NCI-H146 treated with DMSO at 0.1 percent for 48 hours (cell line): ENCODE measurements around the gene TOX2.

Experiments used
- DNase-seq: peaks from one replicate; lab custom pipeline; 2025; ENCODE audit not compliant: unreplicated experiment; lab: John Stamatoyannopoulos, UW

TOX2 gene

GRCh38 chr20:43915211-43916072 is 790 bp downstream of the TOX2 start:
- DNase-seq: no peak

DNA sequence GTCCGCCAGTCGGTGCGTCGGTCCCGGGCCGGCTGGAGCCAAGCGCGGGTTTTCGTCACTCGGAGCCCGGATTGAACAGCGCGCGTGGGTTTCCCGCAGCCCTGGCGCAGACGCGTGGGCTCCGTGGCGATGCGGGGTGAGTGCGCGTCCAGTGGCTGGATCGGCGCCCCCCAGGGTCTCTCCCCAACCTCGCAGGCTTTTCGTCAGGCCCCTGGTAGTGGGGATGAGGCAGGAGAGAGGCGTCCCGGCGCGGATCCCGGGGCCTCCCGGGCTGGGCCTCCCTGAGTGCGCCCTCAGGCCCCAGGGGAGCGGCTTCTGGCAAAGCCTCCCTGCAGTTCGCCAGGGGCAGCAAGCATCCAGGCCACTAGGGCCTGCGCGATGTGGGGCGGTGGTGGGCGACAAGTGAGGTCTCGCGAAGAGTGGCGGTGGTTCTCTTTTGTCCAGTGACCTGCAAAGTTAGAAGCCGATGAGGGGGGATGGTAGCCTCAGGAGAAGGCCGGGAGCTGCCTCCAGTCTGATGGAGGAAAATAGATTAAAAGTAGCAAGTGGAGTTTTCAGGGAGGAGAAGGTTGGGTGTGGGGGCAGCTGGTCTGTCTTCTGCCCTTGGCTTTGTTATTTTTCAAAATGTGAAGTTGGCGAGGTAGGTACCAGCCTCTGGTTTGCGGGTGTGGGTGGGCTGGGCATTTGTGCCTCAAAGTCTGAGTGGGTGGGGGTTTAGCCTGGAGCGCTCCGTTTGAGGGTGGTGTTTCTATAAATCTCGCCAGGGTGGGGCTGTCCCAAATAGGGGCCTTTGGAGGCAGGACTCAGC is 1.6 kb downstream of the TOX2 start:
- DNase-seq: no peak

DNA sequence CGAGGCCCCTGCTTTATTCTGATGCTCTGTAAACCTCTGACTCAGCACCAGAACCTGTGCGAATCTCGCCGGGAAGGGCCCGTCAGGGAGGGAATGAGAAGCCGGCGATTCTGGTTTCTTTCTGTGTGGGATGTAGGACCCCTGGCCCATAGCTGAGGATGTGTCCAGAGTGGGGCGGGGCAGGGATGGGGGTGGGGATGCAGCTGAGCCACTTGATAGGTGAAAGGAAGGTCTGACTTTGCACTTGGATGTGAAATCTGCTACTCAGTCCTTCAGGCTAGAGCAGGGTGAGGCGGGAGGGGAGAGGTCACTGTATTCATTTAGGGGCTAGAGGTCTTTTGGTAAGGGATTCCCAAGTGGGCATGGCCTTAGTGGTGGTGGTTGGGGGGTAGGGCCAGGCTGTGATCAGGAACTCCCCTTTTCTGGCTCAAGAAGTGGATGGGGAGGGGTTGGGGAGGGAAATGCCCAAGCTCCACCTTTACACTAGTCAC is 2.3 kb downstream of the TOX2 start:
- DNase-seq: no peak

- DNase-seq: no peak
Measured at GRCh38 chr20:43917380-43917779, 2.7 kb downstream of the TOX2 start.

DNA sequence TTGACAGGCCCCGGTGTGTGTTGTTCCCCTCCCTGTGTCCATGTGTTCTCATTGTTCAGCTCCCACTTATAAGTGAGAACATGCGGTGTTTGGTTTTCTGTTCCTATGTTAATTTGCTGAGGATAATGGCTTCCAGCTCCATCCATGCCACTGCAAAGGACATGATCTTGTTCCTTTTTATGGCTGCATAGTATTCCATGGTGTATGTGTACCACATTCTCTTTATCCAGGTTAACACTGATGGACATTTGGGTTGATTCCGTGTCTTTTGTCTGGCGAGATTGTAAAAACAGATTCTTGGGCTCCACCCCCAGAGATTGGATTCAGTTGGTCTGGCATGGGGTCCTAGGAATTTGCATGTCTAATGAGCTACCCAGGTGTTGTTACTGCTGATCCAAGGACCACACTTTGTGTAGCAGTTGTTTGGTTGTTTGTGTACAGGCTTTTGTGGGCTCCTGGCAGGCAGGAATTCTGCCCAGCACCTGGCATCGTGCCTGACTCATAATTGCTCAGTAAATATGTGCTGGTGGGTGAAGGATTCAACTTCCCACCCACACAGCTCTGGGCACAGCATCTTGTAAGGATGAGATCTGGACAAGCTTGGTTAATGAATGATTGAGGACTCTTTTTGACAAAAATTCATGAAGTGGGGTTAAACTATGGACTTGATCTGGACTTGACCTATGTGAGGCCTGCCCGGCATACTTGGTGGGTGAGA is 5.2 kb downstream of the TOX2 start:
- no peak for DNase-seq

DNA sequence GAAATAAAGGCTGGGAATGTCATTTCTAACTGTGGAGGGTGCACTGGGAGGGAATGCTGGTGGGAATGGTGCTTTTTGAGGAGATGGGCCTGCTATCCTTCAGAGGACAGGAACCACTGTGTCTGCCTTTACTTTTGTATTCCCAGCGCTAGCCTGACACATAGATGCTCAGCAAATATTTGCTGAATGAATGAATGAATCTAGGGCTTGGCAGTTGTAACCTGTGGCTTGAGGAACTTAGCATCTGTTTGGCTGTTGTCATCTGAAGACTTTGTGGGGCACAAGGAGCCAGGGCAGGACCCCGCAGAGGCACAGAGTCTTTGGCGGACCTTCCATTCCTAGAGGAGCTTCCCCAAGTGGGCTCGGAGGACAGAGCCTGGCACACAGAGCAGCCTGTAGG is 6.1 kb downstream of the TOX2 start:
- DNase-seq: no peak

DNA sequence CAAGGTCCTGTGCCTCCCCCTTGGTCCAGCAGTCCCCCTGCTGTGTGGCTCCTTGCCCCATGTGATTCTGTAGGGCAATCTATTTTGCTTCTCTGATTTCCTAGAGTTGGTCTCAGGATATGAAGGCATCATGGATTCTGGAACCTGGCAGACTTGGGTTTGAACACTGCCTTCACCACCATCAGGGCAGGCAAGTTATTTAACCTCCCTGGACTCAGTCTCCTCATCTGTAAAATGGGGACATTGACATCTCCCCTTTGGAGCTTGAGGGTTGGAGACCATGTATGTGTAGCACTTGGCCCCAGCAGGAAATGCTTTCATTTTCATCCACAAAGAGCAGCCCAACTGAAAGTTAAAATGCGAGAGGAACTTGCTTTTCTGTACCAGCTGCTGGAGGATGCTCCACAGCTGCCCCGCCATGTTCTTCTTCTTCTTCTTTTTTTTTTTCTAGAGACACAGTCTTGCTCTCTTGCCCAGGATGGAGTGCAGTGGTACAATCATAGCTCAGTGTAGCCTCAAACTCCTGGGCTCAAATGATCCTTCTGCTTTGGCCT is 6.7 kb downstream of the TOX2 start:
- DNase-seq: no peak

DNA sequence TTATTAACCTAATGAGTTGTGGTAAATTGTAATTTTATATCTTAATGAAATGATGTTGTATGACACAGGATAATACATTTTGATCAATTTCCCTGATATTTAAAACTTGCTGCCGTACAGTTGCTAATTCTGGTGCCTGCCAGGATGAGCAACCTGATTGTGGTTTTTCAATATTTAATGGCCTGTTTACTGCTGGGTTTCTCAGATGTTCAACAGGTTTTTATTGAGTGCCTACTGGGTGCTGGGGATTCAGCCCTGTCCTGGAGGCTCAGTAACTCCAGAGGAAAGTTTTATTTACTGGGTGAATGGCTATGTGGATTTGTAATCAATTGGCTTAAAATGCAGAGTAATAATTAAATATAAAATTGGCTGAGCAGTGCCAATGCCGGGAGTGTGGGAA is 8.0 kb downstream of the TOX2 start:
- no peak for DNase-seq

GRCh38 chr20:43923322-43923721 is 8.7 kb downstream of the TOX2 start:
- no peak for DNase-seq

DNA sequence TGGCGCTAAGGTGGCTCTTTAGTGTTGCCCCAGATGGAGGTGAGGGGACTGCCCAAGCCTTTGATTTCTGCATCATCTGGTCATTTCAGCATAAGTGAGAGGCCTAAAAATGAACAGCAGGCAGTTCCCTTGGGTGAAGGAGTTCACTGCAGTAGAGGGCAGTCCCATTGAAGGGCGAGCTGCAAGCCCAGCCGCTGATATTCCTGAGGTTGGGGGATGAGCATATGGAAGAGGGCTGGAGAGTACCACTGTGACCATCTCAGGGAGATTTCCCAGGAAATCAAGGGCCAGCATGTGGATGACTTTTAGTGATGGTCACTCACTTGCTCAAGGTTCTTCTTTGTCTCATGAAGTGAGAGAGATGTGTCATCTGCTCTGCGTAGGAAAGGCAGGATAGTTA is 9.3 kb downstream of the TOX2 start:
- DNase-seq: no peak

GRCh38 chr20:43925215-43925614 is 10.6 kb downstream of the TOX2 start:
- no peak for DNase-seq

GRCh38 chr20:43925801-43926200 is 11.1 kb downstream of the TOX2 start:
- DNase-seq: no peak

GRCh38 chr20:43926287-43927050 is 11.8 kb downstream of the TOX2 start:
- no peak for DNase-seq

GRCh38 chr20:43931976-43932375 is 17.3 kb downstream of the TOX2 start:
- no peak for DNase-seq

DNA sequence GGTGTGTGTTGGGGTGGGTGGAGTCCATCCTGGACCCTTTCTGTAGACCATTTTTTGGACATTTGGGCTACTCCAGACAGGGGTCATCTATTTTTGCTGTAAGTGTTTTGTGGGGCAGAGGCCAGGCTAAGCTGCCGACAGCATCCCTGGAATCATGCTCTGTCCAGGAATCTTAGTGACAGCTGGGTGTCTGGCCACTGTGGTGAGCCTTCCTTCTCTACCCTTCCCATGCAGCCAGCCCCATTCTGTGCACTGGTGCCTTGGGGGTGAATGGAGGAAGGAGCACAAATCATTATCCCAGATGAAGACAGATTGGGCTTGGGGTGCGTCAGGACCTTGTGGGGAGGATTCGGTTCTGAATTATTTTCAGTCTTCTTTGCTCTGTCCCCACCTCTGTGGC is 20.2 kb downstream of the TOX2 start:
- DNase-seq: no peak

DNA sequence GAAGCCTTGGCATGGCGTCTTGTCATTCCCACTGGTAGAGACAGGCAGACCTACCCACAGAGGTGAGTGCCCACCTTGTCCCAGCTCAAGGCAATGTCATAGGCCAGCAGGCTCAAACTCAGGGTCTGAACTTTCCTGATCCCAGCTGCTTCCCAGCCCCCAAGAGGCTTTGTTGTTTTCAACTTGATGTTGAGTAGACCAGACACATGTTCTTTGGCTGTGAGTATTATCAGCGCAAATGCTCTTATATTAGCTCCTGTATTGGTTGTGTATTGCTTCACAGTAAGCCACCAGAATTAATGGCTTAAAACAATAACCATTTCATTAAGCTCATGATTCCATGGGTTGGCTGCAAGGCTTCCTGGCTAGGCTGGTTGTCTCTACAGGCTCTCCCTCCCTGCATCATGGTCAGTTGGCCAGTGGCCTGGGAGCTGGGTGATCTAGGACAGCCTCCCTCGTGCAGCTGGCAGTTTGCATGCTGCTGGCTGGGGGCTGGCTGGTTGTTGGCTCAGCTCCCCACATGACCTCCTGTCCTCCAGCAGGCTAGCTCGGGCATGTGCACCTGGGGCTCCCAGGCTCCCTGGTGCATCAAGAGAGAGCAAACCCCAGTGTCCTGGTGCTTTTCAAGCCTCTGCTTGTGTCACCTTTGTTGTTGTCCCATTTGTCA is 21.6 kb downstream of the TOX2 start:
- DNase-seq: no peak

GRCh38 chr20:43936805-43937204 is 22.2 kb downstream of the TOX2 start:
- no peak for DNase-seq

DNA sequence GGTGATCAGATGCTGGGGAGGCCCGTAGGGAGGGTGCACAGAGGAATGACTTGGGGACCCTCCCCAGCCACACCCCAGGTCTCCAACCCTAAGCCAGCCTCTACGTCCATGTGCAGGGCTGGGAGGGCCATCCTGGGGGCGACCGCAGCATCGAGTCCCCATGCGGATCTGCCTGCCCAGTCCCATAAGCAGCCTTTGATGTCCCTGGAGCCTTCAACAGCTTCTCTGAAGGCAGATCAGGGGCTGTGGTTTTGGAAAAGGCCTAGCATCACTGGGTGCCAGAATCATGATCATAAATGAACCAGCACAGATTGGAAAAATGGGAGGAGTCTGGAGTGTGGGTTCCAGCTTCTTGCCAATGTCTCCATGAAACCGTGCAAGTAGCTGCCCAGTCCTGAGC is 22.9 kb downstream of the TOX2 start:
- no peak for DNase-seq

DNA sequence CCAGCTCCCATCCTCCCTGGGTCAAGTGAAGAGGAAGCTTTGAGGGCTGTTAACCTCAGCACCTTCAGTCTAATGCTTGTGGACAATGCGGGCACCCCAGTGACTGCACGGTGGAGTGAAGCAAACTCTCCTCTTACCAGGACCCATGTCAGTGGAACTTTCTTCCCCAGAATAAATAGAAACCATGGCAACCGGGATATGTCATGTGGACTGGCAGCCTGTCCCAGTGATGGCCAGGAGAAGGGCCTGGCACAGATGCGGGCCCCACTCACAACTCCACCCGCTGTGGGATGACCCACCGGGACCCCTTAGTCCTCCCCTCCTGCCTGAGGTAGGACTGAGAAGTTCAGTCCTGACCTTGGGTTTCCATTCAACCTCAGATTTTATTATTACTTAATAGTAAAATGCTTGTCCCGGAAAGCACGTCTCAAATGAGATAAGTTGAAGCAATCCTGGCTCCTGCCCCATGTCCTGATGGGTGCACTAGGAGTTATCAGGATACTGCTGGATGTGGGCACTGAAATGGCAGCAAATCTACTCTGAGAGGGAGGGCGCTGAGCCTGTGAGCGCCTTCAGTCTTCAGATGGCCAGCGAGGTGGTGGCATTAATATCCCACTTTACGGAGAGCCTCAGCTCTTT is 23.5 kb downstream of the TOX2 start:
- DNase-seq: no peak
